Neural cell (in vitro differentiated cells): ENCODE measurements around the gene DPEP1. TPM values are rescaled to one million over a fixed set of nuclear protein-coding genes. Genes with fewer than 3 reads are reported as not detected.

Experiments used
- H2AFZ ChIP-seq: fragments of 200-600, 300-800 bp; sonication (generic), shearing (Covaris generic); 2 replicates; pipeline ENCODE4 v1.6.0; 2014; ENCODE audit warnings: low read depth, mild to moderate bottlenecking, antibody characterized with exemption, low read length, moderate library complexity
- H3F3A ChIP-seq: fragments of 200-600 bp; shearing (Covaris generic); 2 replicates; pipeline ENCODE4 v1.6.1; 2016; ENCODE audit warnings: mild to moderate bottlenecking, moderate library complexity, mixed read lengths, antibody characterized with exemption, low read length; ENCODE audit not compliant: insufficient read depth, poor library complexity, severe bottlenecking
- H3K27ac ChIP-seq: fragments of 200-600, 300-800 bp; sonication (generic), shearing (Covaris generic); 2 replicates; pipeline ENCODE4 v1.5.1; 2014; ENCODE audit warnings: mild to moderate bottlenecking, low read length, moderate library complexity
- H3K27me3 ChIP-seq: fragments of 300-800, 200-600 bp; sonication (generic), shearing (Covaris generic); 2 replicates; pipeline ENCODE4 v1.6.0; 2014; ENCODE audit warnings: mild to moderate bottlenecking, low read depth, low read length, moderate library complexity; ENCODE audit not compliant: insufficient read depth
- H3K36me3 ChIP-seq: fragments of 300-800, 200-600 bp; sonication (generic), shearing (Covaris generic); 2 replicates; pipeline ENCODE4 v1.5.1; 2014; ENCODE audit warnings: mild to moderate bottlenecking, antibody characterized with exemption, low read length, moderate library complexity; ENCODE audit not compliant: insufficient read depth
- H3K4me2 ChIP-seq: fragments of 300-800, 200-600 bp; sonication (generic), shearing (Covaris generic); 2 replicates; pipeline ENCODE4 v1.6.0; 2014; ENCODE audit warnings: mild to moderate bottlenecking, low read length
- H3K4me3 ChIP-seq: fragments of 300-800, 200-600 bp; sonication (generic), shearing (Covaris generic); 2 replicates; pipeline ENCODE4 v1.5.1; 2014; ENCODE audit warnings: mild to moderate bottlenecking, low read length, moderate library complexity
- H3K79me2 ChIP-seq: fragments of 200-600 bp; shearing (Covaris generic); replicated peaks from 2 replicates; pipeline ENCODE4 v1.6.0; 2014; ENCODE audit warnings: mild to moderate bottlenecking, low read length, moderate library complexity; ENCODE audit not compliant: insufficient read depth
- H3K9ac ChIP-seq: fragments of 300-800, 200-600 bp; sonication (generic), shearing (Covaris generic); 2 replicates; pipeline ENCODE4 v1.6.1; 2016; ENCODE audit warnings: mild to moderate bottlenecking, low read length, mixed read lengths
- H3K9me2 ChIP-seq: fragments of 200-600 bp; shearing (Covaris generic); 2 replicates; pipeline ENCODE4 v1.6.1; 2016; ENCODE audit warnings: mild to moderate bottlenecking, low read length, mixed read lengths; ENCODE audit not compliant: insufficient read depth
- H3K9me3 ChIP-seq: fragments of 200-600, 300-800 bp; sonication (generic), shearing (Covaris generic); 2 replicates; pipeline ENCODE4 v1.6.1; 2016; ENCODE audit warnings: mild to moderate bottlenecking, mixed run types, low read length, moderate library complexity, mixed read lengths
- H4K20me1 ChIP-seq: fragments of 200-600 bp; shearing (Covaris generic); 2 replicates; pipeline ENCODE4 v1.6.1; 2016; ENCODE audit warnings: mild to moderate bottlenecking, mixed run types; ENCODE audit not compliant: insufficient read depth
- EP300 ChIP-seq: fragments of 450-650 bp; conservative IDR thresholded peaks from 2 replicates; pipeline ENCODE4 v1.6.1; 2014; ENCODE audit warnings: antibody characterized with exemption, mild to moderate bottlenecking, moderate library complexity; ENCODE audit not compliant: poor library complexity, severe bottlenecking
- EZH2 ChIP-seq: fragments of 200-600, 300-800 bp; shearing (Covaris generic), sonication (generic); IDR thresholded peaks from 2 replicates; pipeline ENCODE4 v1.6.1; 2014; ENCODE audit warnings: antibody characterized with exemption, low read length, borderline replicate concordance, mild to moderate bottlenecking; ENCODE audit not compliant: insufficient read depth, poor library complexity, severe bottlenecking
- MXI1 ChIP-seq: fragments of 450-650 bp; conservative IDR thresholded peaks from 2 replicates; pipeline ENCODE4 v1.6.1; 2014; ENCODE audit warnings: antibody characterized with exemption, mild to moderate bottlenecking; ENCODE audit not compliant: poor library complexity, severe bottlenecking
- POLR2AphosphoS5 ChIP-seq: IDR thresholded peaks from 2 replicates; pipeline ENCODE4 v1.6.1; 2012
- RAD21 ChIP-seq: fragments of 450-650 bp; conservative IDR thresholded peaks from 2 replicates; pipeline ENCODE4 v1.6.1; 2014; ENCODE audit warnings: antibody characterized with exemption, mild to moderate bottlenecking, moderate library complexity
- SMC3 ChIP-seq: fragments of 450-650 bp; conservative IDR thresholded peaks from 2 replicates; pipeline ENCODE4 v1.6.1; 2014; ENCODE audit warnings: antibody characterized with exemption, mild to moderate bottlenecking, moderate library complexity; ENCODE audit not compliant: poor library complexity
- TAF1 ChIP-seq: IDR thresholded peaks from 2 replicates; pipeline ENCODE4 v1.6.1; 2012; ENCODE audit warnings: low read depth
- polyA plus RNA-seq: library from polyadenylated mRNA; depleted of rRNA; stranded (reverse); fragments of >200 nt; gene quantifications from 2 replicates; pipeline ENCODE4 v1.2.3, GENCODE V29; 2014
- TF ChIP-seq, protein P1 (sequence below): fragments of 450-650 bp; IDR thresholded peaks from 2 replicates; pipeline ENCODE4 v1.5.1; 2014; ENCODE audit warnings: antibody characterized with exemption, mild to moderate bottlenecking, moderate library complexity; ENCODE audit not compliant: poor library complexity, severe bottlenecking
- TF ChIP-seq, protein P2 (sequence below): IDR thresholded peaks from 2 replicates; pipeline ENCODE4 v1.6.1; 2012; ENCODE audit warnings: borderline replicate concordance

Gene DPEP1
- polyA plus RNA-seq, 1 donor from 2014 or later: 0.33 TPM

DNA sequence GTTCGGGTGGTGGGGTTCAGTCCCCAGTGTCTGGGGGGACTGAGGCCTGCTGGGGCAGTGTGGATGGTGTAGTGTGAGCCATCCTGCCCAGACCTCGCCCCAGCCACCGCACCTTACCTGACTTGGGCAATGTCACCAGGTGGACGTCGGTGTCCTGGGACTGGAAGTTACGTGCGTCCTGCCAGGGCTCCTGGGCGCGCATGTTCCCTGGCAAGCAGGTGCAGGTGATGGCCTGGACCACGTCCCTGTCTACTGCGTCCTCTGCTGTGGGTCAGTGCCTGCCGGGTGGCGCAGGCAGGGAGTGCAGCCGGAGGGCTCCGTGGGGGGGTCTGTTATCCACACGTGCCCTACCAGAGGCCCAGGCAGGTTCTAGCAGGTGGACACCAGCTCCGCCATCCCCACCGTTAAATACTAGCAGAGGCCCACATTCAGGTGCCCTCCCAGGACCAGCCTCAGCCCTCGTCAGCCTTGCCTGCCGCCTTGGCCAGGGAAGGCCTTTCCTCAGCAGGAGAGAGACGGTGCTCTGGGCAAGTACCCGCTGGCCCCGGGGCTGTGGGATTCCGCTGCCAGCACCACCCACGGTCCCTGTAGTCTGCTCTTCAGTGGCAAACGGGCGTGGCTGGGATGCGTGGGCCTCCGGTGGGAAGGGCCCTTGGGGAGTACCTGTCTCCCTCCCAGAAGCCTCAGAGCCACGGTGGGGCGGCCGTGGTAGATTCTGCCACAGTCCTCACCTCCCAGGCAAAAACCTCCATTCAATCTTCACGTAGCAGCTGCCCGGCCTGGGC is 8.1 kb upstream of the DPEP1 start:
- Histone ChIP-seq H3K27ac (no peak overlapping the region), H3K36me3 (no peaks in the 10 kb centered on the region), H3K79me2 (no peaks in the 10 kb centered on the region), H3K4me2 (no peak overlapping the region), H3K9ac (no peak overlapping the region), H3K27me3 (no peaks in the 10 kb centered on the region), H2AFZ (no peak overlapping the region), H3K4me3 (no peak overlapping the region), H3K9me2 (no peaks in the 10 kb centered on the region), H3F3A (no peaks in the 10 kb centered on the region), H4K20me1 (no peaks in the 10 kb centered on the region), H3K9me3 (no peaks in the 10 kb centered on the region)
- TF ChIP-seq EZH2: no peak
- TF ChIP-seq SMC3: no peak
- no peak for TF ChIP-seq EP300
- TF ChIP-seq, protein P1, sequence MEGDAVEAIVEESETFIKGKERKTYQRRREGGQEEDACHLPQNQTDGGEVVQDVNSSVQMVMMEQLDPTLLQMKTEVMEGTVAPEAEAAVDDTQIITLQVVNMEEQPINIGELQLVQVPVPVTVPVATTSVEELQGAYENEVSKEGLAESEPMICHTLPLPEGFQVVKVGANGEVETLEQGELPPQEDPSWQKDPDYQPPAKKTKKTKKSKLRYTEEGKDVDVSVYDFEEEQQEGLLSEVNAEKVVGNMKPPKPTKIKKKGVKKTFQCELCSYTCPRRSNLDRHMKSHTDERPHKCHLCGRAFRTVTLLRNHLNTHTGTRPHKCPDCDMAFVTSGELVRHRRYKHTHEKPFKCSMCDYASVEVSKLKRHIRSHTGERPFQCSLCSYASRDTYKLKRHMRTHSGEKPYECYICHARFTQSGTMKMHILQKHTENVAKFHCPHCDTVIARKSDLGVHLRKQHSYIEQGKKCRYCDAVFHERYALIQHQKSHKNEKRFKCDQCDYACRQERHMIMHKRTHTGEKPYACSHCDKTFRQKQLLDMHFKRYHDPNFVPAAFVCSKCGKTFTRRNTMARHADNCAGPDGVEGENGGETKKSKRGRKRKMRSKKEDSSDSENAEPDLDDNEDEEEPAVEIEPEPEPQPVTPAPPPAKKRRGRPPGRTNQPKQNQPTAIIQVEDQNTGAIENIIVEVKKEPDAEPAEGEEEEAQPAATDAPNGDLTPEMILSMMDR: no peak
- no peak for TF ChIP-seq MXI1
- TF ChIP-seq RAD21: no peak
- no peak for TF ChIP-seq TAF1
- TF ChIP-seq, protein P2, sequence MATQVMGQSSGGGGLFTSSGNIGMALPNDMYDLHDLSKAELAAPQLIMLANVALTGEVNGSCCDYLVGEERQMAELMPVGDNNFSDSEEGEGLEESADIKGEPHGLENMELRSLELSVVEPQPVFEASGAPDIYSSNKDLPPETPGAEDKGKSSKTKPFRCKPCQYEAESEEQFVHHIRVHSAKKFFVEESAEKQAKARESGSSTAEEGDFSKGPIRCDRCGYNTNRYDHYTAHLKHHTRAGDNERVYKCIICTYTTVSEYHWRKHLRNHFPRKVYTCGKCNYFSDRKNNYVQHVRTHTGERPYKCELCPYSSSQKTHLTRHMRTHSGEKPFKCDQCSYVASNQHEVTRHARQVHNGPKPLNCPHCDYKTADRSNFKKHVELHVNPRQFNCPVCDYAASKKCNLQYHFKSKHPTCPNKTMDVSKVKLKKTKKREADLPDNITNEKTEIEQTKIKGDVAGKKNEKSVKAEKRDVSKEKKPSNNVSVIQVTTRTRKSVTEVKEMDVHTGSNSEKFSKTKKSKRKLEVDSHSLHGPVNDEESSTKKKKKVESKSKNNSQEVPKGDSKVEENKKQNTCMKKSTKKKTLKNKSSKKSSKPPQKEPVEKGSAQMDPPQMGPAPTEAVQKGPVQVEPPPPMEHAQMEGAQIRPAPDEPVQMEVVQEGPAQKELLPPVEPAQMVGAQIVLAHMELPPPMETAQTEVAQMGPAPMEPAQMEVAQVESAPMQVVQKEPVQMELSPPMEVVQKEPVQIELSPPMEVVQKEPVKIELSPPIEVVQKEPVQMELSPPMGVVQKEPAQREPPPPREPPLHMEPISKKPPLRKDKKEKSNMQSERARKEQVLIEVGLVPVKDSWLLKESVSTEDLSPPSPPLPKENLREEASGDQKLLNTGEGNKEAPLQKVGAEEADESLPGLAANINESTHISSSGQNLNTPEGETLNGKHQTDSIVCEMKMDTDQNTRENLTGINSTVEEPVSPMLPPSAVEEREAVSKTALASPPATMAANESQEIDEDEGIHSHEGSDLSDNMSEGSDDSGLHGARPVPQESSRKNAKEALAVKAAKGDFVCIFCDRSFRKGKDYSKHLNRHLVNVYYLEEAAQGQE: no peak
- no peak for TF ChIP-seq POLR2AphosphoS5

DNA sequence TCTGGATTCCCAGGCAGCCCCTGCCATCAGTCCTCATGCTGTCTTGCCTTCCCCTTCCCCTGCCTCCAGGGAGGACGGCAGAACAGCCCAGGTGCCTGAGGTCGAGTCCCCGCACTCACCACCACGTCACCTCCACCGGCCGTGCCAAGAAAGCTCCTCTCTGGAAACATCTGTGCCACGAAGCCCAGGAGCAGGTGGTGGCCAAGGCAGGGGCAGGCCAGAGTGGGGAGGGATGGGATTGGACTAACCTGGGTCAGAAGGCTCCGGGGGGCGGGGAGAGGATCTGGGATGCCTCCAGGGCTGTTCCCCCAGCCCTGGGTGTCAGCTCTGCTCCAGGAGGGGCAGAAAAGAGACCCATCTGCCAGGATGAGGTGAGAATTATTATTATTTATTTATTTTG is 7.4 kb upstream of the DPEP1 start:
- H3K27me3 ChIP-seq: no peaks in the 10 kb centered on the region
- H3F3A ChIP-seq: no peaks in the 10 kb centered on the region
- H3K36me3 ChIP-seq: no peaks in the 10 kb centered on the region
- no peak overlapping the region for H2AFZ ChIP-seq
- no peak overlapping the region for H3K27ac ChIP-seq
- H3K9me3 ChIP-seq: no peaks in the 10 kb centered on the region
- no peak overlapping the region for H3K4me3 ChIP-seq
- TF ChIP-seq TAF1 (no peak), MXI1 (no peak), RAD21 (no peak), POLR2AphosphoS5 (no peak), EP300 (no peak), SMC3 (no peak), EZH2 (no peak)
- TF ChIP-seq, protein P2: no peak
- TF ChIP-seq, protein P1: no peak
- H3K79me2 ChIP-seq: no peaks in the 10 kb centered on the region
- no peaks in the 10 kb centered on the region for H4K20me1 ChIP-seq
- no peak overlapping the region for H3K4me2 ChIP-seq
- H3K9ac ChIP-seq: no peak overlapping the region
- no peaks in the 10 kb centered on the region for H3K9me2 ChIP-seq
